ENCODE results near the gene FPR1.

FPR1 gene

GRCh38 chr19:51751655-51752054 lies at the start of gene FPR1:
TSS of gene FPR1 (minus strand) at chr19:51751878. CDS start at chr19:51746994, 4,884 bp downstream.
- H3K4me3 ChIP-seq (ENCODE audit: low read depth, low read length): no peak within 1 kb of the TSS

- H3K4me3 ChIP-seq (ENCODE audit: low read depth, low read length): no peak overlapping the region
These were observed 49.0 kb upstream of the FPR1 start for GRCh38 chr19:51800473-51801244.

GRCh38 chr19:51799774-51800472 lies 48.2 kb upstream of the FPR1 start:
- no peak overlapping the region for H3K4me3 ChIP-seq (ENCODE audit: low read depth, low read length)

GRCh38 chr19:51799034-51799773 lies 47.5 kb upstream of the FPR1 start:
- no peak overlapping the region for H3K4me3 ChIP-seq (ENCODE audit: low read depth, low read length)

GRCh38 chr19:51798062-51798461 lies 46.4 kb upstream of the FPR1 start:
- H3K4me3 ChIP-seq (ENCODE audit: low read depth, low read length): no peak overlapping the region

GRCh38 chr19:51797480-51797879 lies 45.8 kb upstream of the FPR1 start:
- no peak overlapping the region for H3K4me3 ChIP-seq (ENCODE audit: low read depth, low read length)

GRCh38 chr19:51796195-51796679 lies 44.6 kb upstream of the FPR1 start:
- H3K4me3 ChIP-seq (ENCODE audit: low read depth, low read length): no peak overlapping the region

- H3K4me3 ChIP-seq (ENCODE audit: low read depth, low read length): no peak within 1 kb of the TSS
These were observed 43.3 kb upstream of the FPR1 start, which contains the start of gene FPR3 for GRCh38 chr19:51794885-51795490. TSS of gene FPR3 (plus strand) at chr19:51795157. CDS start at chr19:51823749, 28,592 bp downstream.

- no peak overlapping the region for H3K4me3 ChIP-seq (ENCODE audit: low read depth, low read length)
These were observed 42.3 kb upstream of the FPR1 start for GRCh38 chr19:51793994-51794393.

GRCh38 chr19:51792932-51793331 lies 41.3 kb upstream of the FPR1 start:
- no peak overlapping the region for H3K4me3 ChIP-seq (ENCODE audit: low read depth, low read length)

- H3K4me3 ChIP-seq (ENCODE audit: low read depth, low read length): no peak overlapping the region
These were observed 37.5 kb upstream of the FPR1 start for GRCh38 chr19:51789061-51789795.

- no peak overlapping the region for H3K4me3 ChIP-seq (ENCODE audit: low read depth, low read length)
These were observed 36.4 kb upstream of the FPR1 start for GRCh38 chr19:51788029-51788428.

- H3K4me3 ChIP-seq (ENCODE audit: low read depth, low read length): no peak overlapping the region
These were observed 35.2 kb upstream of the FPR1 start for GRCh38 chr19:51786646-51787494.

- H3K4me3 ChIP-seq (ENCODE audit: low read depth, low read length): no peak overlapping the region
These were observed 33.4 kb upstream of the FPR1 start for GRCh38 chr19:51784922-51785690.

- no peak overlapping the region for H3K4me3 ChIP-seq (ENCODE audit: low read depth, low read length)
These were observed 32.6 kb upstream of the FPR1 start for GRCh38 chr19:51784109-51784785.

- no peak overlapping the region for H3K4me3 ChIP-seq (ENCODE audit: low read depth, low read length)
These were observed 31.7 kb upstream of the FPR1 start for GRCh38 chr19:51783372-51783771.

- no peak overlapping the region for H3K4me3 ChIP-seq (ENCODE audit: low read depth, low read length)
These were observed 30.3 kb upstream of the FPR1 start for GRCh38 chr19:51781999-51782398.

- no peak overlapping the region for H3K4me3 ChIP-seq (ENCODE audit: low read depth, low read length)
These were observed 28.6 kb upstream of the FPR1 start for GRCh38 chr19:51780270-51780669.

Data from iPS-11a (cell line).